ENCODE data around the gene RTKN.

Gene RTKN

DNA sequence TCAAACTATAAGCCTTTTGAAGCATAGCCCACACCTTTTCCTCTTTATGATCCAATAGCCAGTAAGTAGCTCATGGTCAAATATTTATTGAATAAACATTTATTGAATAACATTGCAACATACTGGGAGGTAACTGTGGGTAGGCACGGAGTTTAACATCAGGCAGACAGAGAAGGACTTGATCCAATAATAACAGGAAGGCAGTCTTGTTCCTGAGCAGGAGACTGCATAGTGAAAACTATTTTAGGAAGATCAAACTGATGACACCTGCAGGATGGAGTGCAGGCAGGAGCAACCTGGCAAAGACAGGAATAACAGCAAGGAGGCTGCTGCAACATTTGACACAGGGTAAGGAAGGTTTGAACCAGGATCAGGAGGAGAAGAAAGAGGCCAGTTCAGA, 58.5 kb downstream of the RTKN start:
- TF ChIP-seq, protein P1, sequence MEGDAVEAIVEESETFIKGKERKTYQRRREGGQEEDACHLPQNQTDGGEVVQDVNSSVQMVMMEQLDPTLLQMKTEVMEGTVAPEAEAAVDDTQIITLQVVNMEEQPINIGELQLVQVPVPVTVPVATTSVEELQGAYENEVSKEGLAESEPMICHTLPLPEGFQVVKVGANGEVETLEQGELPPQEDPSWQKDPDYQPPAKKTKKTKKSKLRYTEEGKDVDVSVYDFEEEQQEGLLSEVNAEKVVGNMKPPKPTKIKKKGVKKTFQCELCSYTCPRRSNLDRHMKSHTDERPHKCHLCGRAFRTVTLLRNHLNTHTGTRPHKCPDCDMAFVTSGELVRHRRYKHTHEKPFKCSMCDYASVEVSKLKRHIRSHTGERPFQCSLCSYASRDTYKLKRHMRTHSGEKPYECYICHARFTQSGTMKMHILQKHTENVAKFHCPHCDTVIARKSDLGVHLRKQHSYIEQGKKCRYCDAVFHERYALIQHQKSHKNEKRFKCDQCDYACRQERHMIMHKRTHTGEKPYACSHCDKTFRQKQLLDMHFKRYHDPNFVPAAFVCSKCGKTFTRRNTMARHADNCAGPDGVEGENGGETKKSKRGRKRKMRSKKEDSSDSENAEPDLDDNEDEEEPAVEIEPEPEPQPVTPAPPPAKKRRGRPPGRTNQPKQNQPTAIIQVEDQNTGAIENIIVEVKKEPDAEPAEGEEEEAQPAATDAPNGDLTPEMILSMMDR (IDR thresholded peaks at IDR 0.05): no peak
- Mint-ChIP-seq H3K4me3 (no peak overlapping the region), H3K9me3 (no peaks in the 10 kb centered on the region), H3K4me1 (peaks cover 37% of the 10 kb centered on the region), H3K27me3 (ENCODE audit: low read depth, poor library complexity) (no peaks in the 10 kb centered on the region), H3K27ac (no peak overlapping the region), H3K36me3 (ENCODE audit: low read depth) (peaks cover 12% of the 10 kb centered on the region)
- DNase-seq: no peak

DNA sequence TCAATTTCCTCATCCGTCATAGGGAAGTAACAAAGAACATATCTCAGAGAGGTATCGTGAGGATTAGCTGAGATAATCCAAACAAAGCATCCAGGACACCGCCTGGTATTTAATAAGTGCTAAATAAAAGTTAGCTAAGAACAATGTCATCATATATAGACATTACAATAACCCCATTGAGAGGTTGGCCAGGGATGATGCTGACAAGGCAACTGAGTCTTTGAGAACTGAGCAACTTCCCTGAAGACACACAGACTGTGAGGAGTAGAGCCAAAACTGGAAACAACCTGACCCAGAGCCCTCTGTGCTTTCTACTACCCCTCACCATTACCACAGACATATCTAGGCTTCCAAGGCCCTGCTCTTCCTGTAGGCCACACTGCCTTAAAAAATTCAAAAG, 60.0 kb downstream of the RTKN start:
- no peak for DNase-seq
- peaks cover 37% of the 10 kb centered on the region for H3K4me1 Mint-ChIP-seq
- no peaks in the 10 kb centered on the region for H3K9me3 Mint-ChIP-seq
- H3K27ac Mint-ChIP-seq: peak overlapping the region; percentile 18
- no peaks in the 10 kb centered on the region for H3K27me3 Mint-ChIP-seq (ENCODE audit: low read depth, poor library complexity)
- TF ChIP-seq, protein P1 (IDR thresholded peaks at IDR 0.05): no peak
- peaks cover 26% of the 10 kb centered on the region for H3K36me3 Mint-ChIP-seq (ENCODE audit: low read depth)
- no peak overlapping the region for H3K4me3 Mint-ChIP-seq

DNA sequence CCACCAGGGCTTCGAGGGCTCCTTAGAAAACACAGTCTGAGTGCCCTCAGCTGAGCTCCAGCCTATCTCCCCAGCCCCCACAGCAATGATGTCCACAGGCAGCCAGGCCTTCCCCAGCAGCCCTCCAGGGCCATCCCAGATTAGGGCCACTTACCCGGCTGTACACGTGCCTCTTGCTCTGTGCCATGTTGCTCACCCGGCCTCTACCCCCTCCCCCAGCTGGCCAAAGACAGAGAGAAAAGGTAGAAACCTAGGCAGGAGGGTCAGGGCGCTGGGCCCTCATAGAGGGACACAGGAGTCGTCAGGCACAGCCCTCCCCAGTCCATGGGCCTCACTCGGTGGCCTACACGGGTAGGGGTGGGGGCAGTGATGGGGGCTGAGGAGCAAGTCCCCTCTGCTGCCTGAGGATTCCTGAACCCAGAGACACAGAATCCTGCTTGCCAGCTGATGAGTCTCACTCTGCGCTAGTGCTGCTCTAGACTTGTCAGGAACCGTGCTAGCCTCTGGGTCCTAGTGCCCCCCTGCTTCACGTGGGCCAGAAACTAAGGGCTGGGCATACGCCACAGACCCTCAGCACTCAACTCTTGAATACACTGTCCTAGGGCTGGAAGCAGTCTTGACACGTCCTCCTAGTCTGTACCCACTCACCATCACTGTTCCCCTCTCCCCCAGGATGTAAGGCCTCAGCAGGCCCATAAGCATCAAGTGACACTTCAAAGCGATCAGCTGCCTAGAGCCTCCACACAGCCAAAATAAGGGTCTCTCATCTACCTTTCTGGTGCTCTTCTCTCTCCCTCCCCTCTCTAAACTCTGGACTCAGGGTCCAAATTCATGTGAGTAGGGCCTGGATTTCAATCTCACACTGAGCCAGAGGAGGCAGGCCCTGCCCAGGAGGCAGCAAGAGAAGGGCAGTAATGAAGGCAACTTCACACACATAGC, 61.6 kb downstream of the RTKN start, which contains the start of gene DCTN1:
TSS of gene DCTN1 (minus strand) at position 461 of the 939 bp plus-strand sequence. CDS start at position 187, 274 bp downstream.
- H3K4me3 Mint-ChIP-seq: peak within 1 kb of the TSS; percentile 76
- H3K4me1 Mint-ChIP-seq: peaks cover 45% of the 10 kb centered on the region

DNA sequence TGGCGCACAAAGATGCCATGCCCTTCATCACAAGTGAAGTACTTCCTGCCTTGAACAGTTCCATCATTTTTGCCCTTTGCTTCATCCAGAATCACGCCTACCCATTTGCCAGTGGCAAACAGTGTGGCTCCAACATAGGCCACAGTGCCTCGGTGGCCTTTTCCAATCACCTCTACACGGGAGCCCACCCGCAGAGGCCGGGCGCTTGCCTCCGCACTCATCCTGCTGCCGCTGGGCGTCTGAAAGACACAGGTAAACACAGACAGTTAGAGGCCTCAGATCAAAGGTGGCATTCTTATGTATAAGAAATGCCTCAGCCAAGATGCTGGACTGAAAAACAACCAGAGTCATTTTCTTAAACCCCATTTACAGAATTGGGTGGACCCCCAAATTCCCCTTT, 63.7 kb downstream of the RTKN start:
- Mint-ChIP-seq H3K27me3 (ENCODE audit: low read depth, poor library complexity) (no peaks in the 10 kb centered on the region), H3K36me3 (ENCODE audit: low read depth) (peaks cover 22% of the 10 kb centered on the region), H3K4me1 (peaks cover 67% of the 10 kb centered on the region), H3K9me3 (no peaks in the 10 kb centered on the region), H3K27ac (no peak overlapping the region), H3K4me3 (no peak overlapping the region)
- DNase-seq: no peak
- TF ChIP-seq, protein P1 (IDR thresholded peaks at IDR 0.05): no peak

More for the DNA sequence above, 61.6 kb downstream of the RTKN start, which contains the start of gene DCTN1:
- TF ChIP-seq, protein P1 (IDR thresholded peaks at IDR 0.05): no peak
- DNase-seq: peak; percentile 50
- peaks cover 30% of the 10 kb centered on the region for H3K36me3 Mint-ChIP-seq (ENCODE audit: low read depth)
- H3K9me3 Mint-ChIP-seq: no peaks in the 10 kb centered on the region
- no peaks in the 10 kb centered on the region for H3K27me3 Mint-ChIP-seq (ENCODE audit: low read depth, poor library complexity)
- H3K27ac Mint-ChIP-seq: peak within 1 kb of the TSS; percentile 71

DNA sequence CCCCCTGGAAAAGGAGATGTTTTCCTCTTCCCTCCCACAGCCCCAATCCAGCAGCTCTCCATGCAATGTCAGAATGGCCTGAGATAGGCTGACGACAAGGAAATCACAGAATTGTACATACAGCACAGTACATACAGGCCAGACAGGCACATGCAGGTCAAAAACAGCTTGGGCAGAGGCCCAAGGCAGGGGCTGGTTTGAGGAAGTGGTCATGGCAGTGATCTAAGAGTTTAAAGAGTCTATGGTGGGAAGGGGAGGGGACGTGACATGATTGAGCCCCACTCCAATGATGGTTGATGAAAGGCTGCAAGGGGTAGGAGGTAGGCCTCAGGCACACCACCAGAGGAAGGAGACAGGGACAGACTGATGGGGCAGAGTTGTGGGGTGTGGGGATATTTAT, 65.9 kb downstream of the RTKN start:
- H3K27me3 Mint-ChIP-seq (ENCODE audit: low read depth, poor library complexity): no peaks in the 10 kb centered on the region
- no peaks in the 10 kb centered on the region for H3K9me3 Mint-ChIP-seq
- H3K4me1 Mint-ChIP-seq: peaks cover 68% of the 10 kb centered on the region
- H3K36me3 Mint-ChIP-seq (ENCODE audit: low read depth): peaks cover 23% of the 10 kb centered on the region
- no peak for DNase-seq
- no peak overlapping the region for H3K4me3 Mint-ChIP-seq
- peak overlapping the region; percentile 65 for H3K27ac Mint-ChIP-seq
- TF ChIP-seq, protein P1 (IDR thresholded peaks at IDR 0.05): no peak
